CD4-positive, alpha-beta T cell treated with Interferon gamma for 1 hour (primary cell): Measurements from ENCODE around the gene ZNF609.
A peak's percentile ranks its signal among the peaks of the same experiment; 100 is the strongest.
"Not testable (repeated sequence)": the region's sequence is repeated elsewhere in the genome, so short reads cannot be mapped to it uniquely, and the experiment has no call there.

Experiments used
- DNase-seq: peaks from one replicate; pipeline ENCODE4 v3.0.0-alpha.2; 2020

The ZNF609 gene

GRCh38 chr15:64459066-64459781, 1.2 kb upstream of the ZNF609 start:
- no peak for DNase-seq

GRCh38 chr15:64460724-64461720, 644 bp downstream of the ZNF609 start:
- peak; percentile 4 for DNase-seq

- DNase-seq = no peak
Observed at GRCh38 chr15:64461721-64462162, 1.4 kb downstream of the ZNF609 start.

- no peak for DNase-seq
Observed at GRCh38 chr15:64462492-64462891, 2.1 kb downstream of the ZNF609 start.

GRCh38 chr15:64464276-64465005, 4.1 kb downstream of the ZNF609 start:
- no peak for DNase-seq

- DNase-seq = no peak
Observed at GRCh38 chr15:64466408-64467141, 6.2 kb downstream of the ZNF609 start.

GRCh38 chr15:64472161-64472560, 11.8 kb downstream of the ZNF609 start:
- DNase-seq = no peak

GRCh38 chr15:64474846-64475245, 14.5 kb downstream of the ZNF609 start:
- no peak for DNase-seq

GRCh38 chr15:64476550-64476949, 16.2 kb downstream of the ZNF609 start:
- DNase-seq = no peak

- DNase-seq = no peak
Observed at GRCh38 chr15:64478863-64479262, 18.5 kb downstream of the ZNF609 start.

GRCh38 chr15:64480891-64481290, 20.5 kb downstream of the ZNF609 start:
- DNase-seq = no peak

- no peak for DNase-seq
Observed at GRCh38 chr15:64483749-64484148, 23.4 kb downstream of the ZNF609 start.

GRCh38 chr15:64485796-64486195, 25.4 kb downstream of the ZNF609 start:
- DNase-seq = no peak

GRCh38 chr15:64490598-64491259, 30.4 kb downstream of the ZNF609 start:
- no peak for DNase-seq

- DNase-seq = no peak
Observed at GRCh38 chr15:64493641-64494040, 33.3 kb downstream of the ZNF609 start.

- not testable (repeated sequence) for DNase-seq
Observed at GRCh38 chr15:64495968-64496367, 35.6 kb downstream of the ZNF609 start.

- no peak for DNase-seq
Observed at GRCh38 chr15:64500695-64501395, 40.5 kb downstream of the ZNF609 start.

GRCh38 chr15:64501396-64501715, 41.0 kb downstream of the ZNF609 start:
- no peak for DNase-seq

GRCh38 chr15:64502151-64502550, 41.8 kb downstream of the ZNF609 start:
- DNase-seq = no peak

- DNase-seq = no peak
Observed at GRCh38 chr15:64502551-64502950, 42.2 kb downstream of the ZNF609 start.

- no peak for DNase-seq
Observed at GRCh38 chr15:64503197-64503596, 42.8 kb downstream of the ZNF609 start.
